SK-N-SH treated with all-trans-retinoic acid at 6 μM for 48 hours (cell line): ENCODE measurements around the gene CANT1.

Experiments used
- ATAC-seq: fragments of 200-7000 bp; cut with Tn5 transposase; 3 replicates; pipeline ENCODE4 v1.9.1; 2020; ENCODE audit warnings: mild to moderate bottlenecking, moderate library complexity
- BACH2 ChIP-seq: fragments of 250-450 bp; sonication (Bioruptor Pico); IDR thresholded peaks from 2 replicates; pipeline ENCODE4 v1.9.0; 2021; ENCODE audit warnings: mild to moderate bottlenecking, borderline replicate concordance
- CSDC2 ChIP-seq: fragments of 250-450 bp; sonication (Bioruptor Pico); IDR thresholded peaks from 2 replicates; pipeline ENCODE4 v1.5.0; 2020; ENCODE audit warnings: mild to moderate bottlenecking, moderate library complexity
- CSRNP3 ChIP-seq: fragments of 250-450 bp; sonication (Bioruptor Pico); IDR thresholded peaks from 2 replicates; pipeline ENCODE4 v1.5.1; 2021; ENCODE audit warnings: mild to moderate bottlenecking, moderate library complexity
- ESRRG ChIP-seq: fragments of 250-450 bp; sonication (Bioruptor Pico); IDR thresholded peaks from 2 replicates; pipeline ENCODE4 v1.6.1; 2021; ENCODE audit warnings: mild to moderate bottlenecking
- GLIS3 ChIP-seq: fragments of 250-450 bp; sonication (Bioruptor Pico); IDR thresholded peaks from 2 replicates; pipeline ENCODE4 v1.5.0; 2020; ENCODE audit warnings: mild to moderate bottlenecking, moderate library complexity
- ISL1 ChIP-seq: fragments of 250-450 bp; sonication (Bioruptor Pico); IDR thresholded peaks from 2 replicates; pipeline ENCODE4 v2.1.2; 2022; ENCODE audit warnings: mild to moderate bottlenecking, moderate library complexity
- PATZ1 ChIP-seq: fragments of 250-450 bp; sonication (Bioruptor Pico); IDR thresholded peaks from 2 replicates; pipeline ENCODE4 v1.8.0; 2020; ENCODE audit warnings: mild to moderate bottlenecking, moderate library complexity, borderline replicate concordance
- PPARA ChIP-seq: fragments of 250-450 bp; sonication (Bioruptor Pico); IDR thresholded peaks from 2 replicates; pipeline ENCODE4 v1.5.0; 2020; ENCODE audit warnings: mild to moderate bottlenecking, borderline replicate concordance
- RARB ChIP-seq: fragments of 250-450 bp; sonication (Bioruptor Pico); IDR thresholded peaks from 2 replicates; pipeline ENCODE4 v1.8.0; 2021; ENCODE audit warnings: mild to moderate bottlenecking, moderate library complexity
- SNAI2 ChIP-seq: fragments of 250-450 bp; sonication (Bioruptor Pico); IDR thresholded peaks from 2 replicates; pipeline ENCODE4 v1.5.0; 2020; ENCODE audit warnings: mild to moderate bottlenecking, moderate library complexity
- TCF4 ChIP-seq: fragments of 250-450 bp; sonication (Bioruptor Pico); IDR thresholded peaks from 2 replicates; pipeline ENCODE4 v1.8.0; 2021; ENCODE audit warnings: mild to moderate bottlenecking, moderate library complexity, borderline replicate concordance
- TOX ChIP-seq: fragments of 250-450 bp; sonication (Bioruptor Pico); IDR thresholded peaks from 2 replicates; pipeline ENCODE4 v1.8.0; 2021; ENCODE audit warnings: mild to moderate bottlenecking, moderate library complexity, borderline replicate concordance
- TSHZ2 ChIP-seq: fragments of 250-450 bp; sonication (Bioruptor Pico); IDR thresholded peaks from 2 replicates; pipeline ENCODE4 v1.5.0; 2020; ENCODE audit warnings: mild to moderate bottlenecking, moderate library complexity
- ZFP3 ChIP-seq: fragments of 250-450 bp; sonication (Bioruptor Pico); IDR thresholded peaks from 2 replicates; pipeline ENCODE4 v1.5.0; 2020; ENCODE audit warnings: mild to moderate bottlenecking, moderate library complexity
- ZNF70 ChIP-seq: fragments of 450-650 bp; formaldehyde crosslinking; IDR thresholded peaks from 2 replicates; pipeline ENCODE4 v1.5.0; 2020; ENCODE audit warnings: mild to moderate bottlenecking, moderate library complexity
- TF ChIP-seq, protein P1 (sequence below): fragments of 250-450 bp; sonication (Bioruptor Pico); IDR thresholded peaks from 2 replicates; pipeline ENCODE4 v1.8.0; 2021; ENCODE audit warnings: low read depth, mild to moderate bottlenecking, moderate library complexity, borderline replicate concordance

CANT1 gene

GRCh38 chr17:79027274-79027924 is 17.8 kb upstream of the CANT1 start:
- peak; percentile 41; the same call in 1 of the 2 replicates for TF ChIP-seq ESRRG (CRISPR knock-in tag)
- TF ChIP-seq TCF4: peak; percentile 21; the same call in 1 of the 2 replicates
- TF ChIP-seq BACH2 (CRISPR knock-in tag): no peak
- no peak for TF ChIP-seq ZFP3 (CRISPR knock-in tag)
- TF ChIP-seq CSDC2: peak; percentile 88; the same call in 1 of the 2 replicates
- 0 out of 2 replicates have a peak, but pooled peaks have one; percentile 62 for TF ChIP-seq TSHZ2 (CRISPR knock-in tag)

DNA sequence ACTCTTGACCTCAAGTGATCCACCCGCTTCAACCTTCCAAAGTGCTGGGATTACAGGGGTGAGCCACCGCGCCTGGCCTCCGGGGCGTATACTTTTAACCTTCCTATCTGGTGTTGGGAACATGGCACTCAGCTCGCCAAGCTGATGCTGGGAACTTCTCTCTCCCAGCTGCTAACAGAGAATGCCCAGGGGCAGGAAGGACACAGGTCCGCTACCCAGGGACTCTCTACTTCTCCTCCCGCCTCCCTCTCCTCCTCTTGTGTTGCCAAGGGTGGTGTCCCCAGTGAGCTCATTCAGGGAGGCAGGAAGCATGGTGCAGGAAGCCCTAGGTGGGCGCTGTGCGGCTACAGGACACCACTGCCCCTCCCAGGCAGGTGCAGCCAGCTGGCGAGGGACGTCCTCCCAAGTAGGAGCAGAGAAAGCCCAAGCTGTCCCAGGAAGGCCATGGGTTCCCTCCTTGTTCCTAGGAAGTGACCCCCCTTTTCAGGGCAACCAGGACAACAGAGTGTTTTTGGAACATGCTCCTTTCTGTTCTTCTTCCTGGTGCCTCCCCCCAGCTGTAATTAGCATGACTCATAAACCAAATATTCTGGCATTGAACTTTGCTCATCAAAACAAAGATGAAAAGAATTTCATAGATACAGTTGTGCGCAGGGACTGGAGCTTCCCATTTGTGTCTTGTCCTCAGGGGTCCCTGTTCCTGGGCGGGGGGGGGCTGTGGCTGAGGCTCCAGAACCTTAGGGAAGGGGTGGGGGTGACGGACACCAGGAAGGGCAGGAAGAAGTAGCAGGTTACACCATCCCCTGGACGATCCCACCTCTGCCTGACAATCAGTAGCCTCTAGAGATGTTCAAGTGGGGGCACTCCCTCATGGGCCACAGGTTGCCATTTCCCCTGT is 17.1 kb upstream of the CANT1 start:
- no peak for TF ChIP-seq CSDC2
- TF ChIP-seq TCF4: 0 out of 2 replicates have a peak, but pooled peaks have one; percentile 7
- TF ChIP-seq RARB (CRISPR knock-in tag): no peak
- 0 out of 2 replicates have a peak, but pooled peaks have one; percentile 6 for TF ChIP-seq GLIS3
- TF ChIP-seq PATZ1 (CRISPR knock-in tag): peak; percentile 91; the same call in 1 of the 2 replicates
- TF ChIP-seq SNAI2 (CRISPR knock-in tag): 0 out of 2 replicates have a peak, but pooled peaks have one; percentile 2
- TF ChIP-seq BACH2 (CRISPR knock-in tag): no peak
- no peak for TF ChIP-seq ZFP3 (CRISPR knock-in tag)
- peak; percentile 45; the same call in 1 of the 2 replicates for TF ChIP-seq ZNF70 (CRISPR knock-in tag)
- TF ChIP-seq, protein P1, sequence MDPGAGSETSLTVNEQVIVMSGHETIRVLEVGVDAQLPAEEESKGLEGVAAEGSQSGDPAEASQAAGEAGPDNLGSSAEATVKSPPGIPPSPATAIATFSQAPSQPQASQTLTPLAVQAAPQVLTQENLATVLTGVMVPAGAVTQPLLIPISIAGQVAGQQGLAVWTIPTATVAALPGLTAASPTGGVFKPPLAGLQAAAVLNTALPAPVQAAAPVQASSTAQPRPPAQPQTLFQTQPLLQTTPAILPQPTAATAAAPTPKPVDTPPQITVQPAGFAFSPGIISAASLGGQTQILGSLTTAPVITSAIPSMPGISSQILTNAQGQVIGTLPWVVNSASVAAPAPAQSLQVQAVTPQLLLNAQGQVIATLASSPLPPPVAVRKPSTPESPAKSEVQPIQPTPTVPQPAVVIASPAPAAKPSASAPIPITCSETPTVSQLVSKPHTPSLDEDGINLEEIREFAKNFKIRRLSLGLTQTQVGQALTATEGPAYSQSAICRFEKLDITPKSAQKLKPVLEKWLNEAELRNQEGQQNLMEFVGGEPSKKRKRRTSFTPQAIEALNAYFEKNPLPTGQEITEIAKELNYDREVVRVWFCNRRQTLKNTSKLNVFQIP: no peak
- no peak for TF ChIP-seq ESRRG (CRISPR knock-in tag)
- peak; percentile 51; the same call in 1 of the 2 replicates for TF ChIP-seq ISL1 (CRISPR knock-in tag)
- ATAC-seq: peak; percentile 52

More at GRCh38 chr17:79027274-79027924, 17.8 kb upstream of the CANT1 start:
- peak; percentile 51 for ATAC-seq

GRCh38 chr17:79024901-79025737 is 15.6 kb upstream of the CANT1 start:
- ATAC-seq: no peak
- TF ChIP-seq TSHZ2 (CRISPR knock-in tag): no peak
- no peak for TF ChIP-seq CSRNP3 (CRISPR knock-in tag)
- TF ChIP-seq PPARA (CRISPR knock-in tag): no peak
- TF ChIP-seq, protein P1: no peak
- no peak for TF ChIP-seq TOX (CRISPR knock-in tag)
- no peak for TF ChIP-seq SNAI2 (CRISPR knock-in tag)
- no peak for TF ChIP-seq ISL1 (CRISPR knock-in tag)
- no peak for TF ChIP-seq RARB (CRISPR knock-in tag)
- TF ChIP-seq ESRRG (CRISPR knock-in tag): no peak
- no peak for TF ChIP-seq GLIS3
- TF ChIP-seq ZNF70 (CRISPR knock-in tag): no peak
- TF ChIP-seq BACH2 (CRISPR knock-in tag): no peak
